ENCODE data around the gene RASGEF1C.
A peak's percentile ranks its signal among the peaks of the same experiment; 100 is the strongest.

RASGEF1C gene

DNA sequence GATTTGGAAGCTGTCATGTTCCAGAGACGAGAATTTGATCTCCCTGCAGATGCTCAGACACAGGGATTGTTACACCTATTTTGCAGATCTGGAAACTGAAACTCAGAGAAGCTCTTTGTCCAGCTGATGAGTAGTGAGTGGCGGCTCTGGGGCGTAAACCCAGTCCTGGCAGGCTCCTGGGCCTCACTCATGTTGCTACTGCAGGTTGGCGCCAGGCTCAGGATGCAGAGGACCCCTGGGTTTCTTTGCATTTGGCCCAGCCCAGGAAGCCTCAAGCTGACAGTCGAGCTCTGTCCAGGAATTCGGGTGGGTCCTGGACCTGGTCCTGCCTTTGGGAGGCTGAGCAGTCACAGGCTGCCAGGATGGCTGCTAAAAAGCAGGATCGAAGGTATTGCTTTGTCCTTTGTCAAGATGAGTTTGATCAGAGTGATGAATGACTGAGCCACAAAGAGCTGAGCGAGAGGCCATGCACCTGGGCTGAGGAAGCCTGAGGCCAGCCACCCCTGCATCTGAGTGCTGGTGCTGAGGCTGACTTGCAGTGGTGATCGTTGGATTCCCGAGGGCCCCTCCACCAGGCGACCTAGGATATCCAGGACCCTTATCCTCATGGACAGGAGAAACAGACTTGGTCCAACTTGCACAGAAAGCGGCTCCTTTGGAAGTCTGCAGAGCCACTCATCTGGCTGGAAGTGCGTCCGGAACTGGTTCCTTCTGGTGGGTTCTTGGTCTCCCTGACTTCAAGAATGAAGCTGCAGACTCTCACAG lies 129.1 kb downstream of the RASGEF1C start:
- DNase-seq, result no peak

DNA sequence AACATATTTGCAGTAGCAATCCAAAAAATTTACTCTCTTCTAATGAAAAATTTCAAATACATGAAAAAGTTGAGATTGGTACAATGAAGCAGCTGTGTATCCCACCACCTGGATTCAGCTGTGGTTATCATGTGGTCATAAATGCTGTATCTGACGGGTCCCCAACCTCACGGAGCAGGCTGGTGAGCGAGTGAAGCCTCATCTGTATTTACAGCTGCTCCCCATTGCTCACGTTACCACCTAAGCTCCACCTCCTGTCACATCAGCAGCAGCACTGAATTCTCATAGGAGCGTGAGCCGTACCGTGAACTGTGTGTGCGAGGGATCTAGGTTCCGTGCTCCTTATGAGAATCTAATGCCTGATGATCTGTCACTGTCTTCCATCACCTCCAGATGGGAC lies 130.7 kb downstream of the RASGEF1C start:
- DNase-seq, result no peak

DNA sequence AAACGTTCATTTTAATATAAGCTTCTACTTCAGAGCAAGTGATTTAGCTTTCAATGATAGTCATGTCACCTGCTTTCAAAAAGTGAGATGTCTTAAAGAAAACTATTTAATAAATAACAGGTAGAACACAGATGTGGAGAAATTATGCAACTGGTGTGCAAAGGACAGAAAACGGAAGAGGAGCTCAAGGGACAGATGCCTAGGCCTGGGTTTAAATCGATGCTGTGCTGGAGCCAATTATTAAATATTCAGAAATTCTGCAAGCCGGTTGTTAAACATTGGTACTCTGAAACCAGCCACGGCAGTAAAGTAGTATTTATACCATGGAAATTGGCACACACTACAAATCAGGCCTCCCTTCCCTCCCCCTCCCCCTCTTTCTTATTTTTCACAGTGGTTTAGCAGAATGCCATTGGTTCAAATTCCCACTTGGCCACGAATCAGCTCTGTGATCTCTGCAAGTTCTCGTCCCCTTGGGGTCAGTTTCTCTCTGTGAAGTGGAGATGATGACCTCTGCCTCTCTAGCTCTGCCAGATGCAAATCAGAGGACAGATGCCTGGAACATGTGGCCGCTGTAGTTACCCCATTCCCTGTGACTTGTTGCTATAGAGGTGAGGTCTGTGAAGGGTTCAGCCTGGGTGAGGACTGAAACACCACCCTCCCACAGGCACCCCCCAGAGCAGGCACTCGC lies 131.3 kb downstream of the RASGEF1C start:
- DNase-seq, result no peak

DNA sequence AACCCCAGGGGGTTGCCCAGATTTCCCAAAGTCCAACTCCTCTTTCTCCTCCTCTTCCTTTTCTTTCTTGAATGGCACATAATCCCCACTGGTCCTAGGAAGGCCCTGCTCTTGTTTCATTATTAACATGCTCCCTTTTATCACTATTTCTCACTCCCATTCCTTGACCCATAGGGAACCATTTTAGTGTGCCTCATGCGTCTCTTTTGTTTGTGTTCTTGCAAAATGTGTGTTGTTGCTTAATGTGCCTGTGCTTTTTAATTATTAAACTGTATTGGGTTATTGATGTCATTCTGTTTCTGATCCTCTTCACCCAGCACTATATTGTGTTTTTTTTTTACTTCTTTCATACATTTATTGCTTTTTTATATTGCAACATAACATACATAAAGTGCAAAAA lies 133.3 kb downstream of the RASGEF1C start:
- DNase-seq, result no peak

DNA sequence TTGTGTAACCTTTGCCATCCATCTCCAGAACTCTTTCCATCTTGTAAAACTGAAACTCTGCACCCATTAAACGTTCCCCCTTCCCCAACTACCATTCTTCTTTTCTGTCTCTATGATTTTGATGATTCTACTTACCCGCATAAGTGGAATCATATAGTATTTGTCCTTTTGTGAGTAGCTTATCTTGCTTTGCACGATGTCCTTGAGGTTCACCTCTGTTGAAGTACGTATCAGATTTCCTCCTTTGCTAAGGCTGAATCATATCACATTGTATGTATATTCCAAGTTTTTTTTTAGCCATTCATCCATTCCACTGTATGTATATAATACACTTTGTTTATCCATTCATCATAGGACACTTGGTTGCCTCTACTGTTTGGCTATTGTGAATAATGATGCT lies 134.5 kb downstream of the RASGEF1C start:
- DNase-seq, result no peak

DNA sequence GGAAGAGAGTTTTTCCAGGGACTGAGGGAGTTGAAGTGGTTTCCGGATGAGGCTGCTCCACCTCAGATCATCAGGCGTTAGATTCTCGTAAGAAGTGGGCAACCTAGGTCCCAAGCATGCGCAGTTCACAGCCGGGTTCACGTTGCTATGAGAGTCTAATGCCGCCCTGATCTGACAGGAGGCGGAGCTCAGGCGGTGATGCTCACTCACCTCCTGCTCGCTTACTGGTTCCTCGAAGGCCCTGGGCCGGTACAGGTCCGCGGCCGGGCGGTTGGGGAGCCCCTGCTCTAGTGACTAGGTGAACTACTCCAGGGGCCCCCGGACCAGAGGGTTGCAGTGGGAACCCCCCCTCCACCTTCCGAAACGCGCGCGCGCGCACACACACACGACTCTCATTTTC lies 136.5 kb downstream of the RASGEF1C start:
- no peak for DNase-seq

DNA sequence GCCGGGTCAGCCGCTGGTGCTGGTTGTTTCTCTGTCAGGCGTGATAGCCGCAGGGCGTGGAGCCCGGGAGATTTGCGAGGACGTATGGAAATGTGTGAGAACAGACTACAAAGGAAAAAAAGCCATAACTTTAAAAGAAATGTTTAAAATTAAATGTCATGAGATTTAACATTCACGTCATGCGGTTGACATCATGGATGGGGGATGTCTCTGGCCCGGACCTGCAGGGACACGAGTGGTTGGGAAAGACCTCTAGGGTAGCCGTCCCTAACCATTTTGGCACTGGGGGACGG lies 136.8 kb downstream of the RASGEF1C start:
- no peak for DNase-seq

DNA sequence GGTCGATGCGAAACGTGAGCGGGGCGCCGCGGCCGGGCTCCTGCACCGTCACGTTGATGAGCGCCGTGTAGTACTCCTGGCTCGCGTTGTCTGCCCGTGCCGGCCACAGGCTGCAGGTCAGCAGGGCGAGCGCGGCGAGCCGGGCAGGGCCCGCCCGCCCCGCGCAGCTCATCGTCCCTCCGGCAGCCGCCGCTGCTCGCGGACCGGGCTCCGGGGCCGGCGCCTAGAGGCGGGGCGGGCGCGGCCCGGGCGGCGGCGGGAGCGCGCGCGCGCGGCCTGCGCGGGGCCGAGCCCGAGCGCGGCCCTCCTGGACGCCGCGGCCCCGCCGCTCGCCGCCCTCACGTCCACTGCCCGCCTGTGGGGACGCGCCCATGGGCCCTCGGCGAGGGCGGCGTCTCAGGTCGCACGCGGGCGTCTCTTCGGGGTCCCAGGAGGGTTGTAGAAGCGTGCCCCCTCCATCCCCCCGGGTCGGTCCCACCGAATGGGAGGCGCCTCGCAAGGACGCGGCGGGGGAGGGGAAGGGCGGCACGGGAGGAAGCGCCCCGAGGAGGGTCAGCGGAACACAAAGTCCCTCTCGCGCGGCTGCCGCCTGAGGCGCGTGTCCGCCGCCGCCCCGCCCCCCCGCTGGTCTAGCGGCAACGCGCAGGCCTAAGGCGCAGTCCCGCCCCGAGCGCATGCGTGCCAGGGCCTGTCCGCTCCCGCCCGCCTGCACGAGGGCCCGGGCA lies 137.3 kb downstream of the RASGEF1C start, which contains the start of gene RNF130:
RNF130 (minus strand) TSS at position 229 of the 725 bp plus-strand sequence; CDS start at position 172, 57 bp downstream.
- DNase-seq, result peak; percentile 77

DNA sequence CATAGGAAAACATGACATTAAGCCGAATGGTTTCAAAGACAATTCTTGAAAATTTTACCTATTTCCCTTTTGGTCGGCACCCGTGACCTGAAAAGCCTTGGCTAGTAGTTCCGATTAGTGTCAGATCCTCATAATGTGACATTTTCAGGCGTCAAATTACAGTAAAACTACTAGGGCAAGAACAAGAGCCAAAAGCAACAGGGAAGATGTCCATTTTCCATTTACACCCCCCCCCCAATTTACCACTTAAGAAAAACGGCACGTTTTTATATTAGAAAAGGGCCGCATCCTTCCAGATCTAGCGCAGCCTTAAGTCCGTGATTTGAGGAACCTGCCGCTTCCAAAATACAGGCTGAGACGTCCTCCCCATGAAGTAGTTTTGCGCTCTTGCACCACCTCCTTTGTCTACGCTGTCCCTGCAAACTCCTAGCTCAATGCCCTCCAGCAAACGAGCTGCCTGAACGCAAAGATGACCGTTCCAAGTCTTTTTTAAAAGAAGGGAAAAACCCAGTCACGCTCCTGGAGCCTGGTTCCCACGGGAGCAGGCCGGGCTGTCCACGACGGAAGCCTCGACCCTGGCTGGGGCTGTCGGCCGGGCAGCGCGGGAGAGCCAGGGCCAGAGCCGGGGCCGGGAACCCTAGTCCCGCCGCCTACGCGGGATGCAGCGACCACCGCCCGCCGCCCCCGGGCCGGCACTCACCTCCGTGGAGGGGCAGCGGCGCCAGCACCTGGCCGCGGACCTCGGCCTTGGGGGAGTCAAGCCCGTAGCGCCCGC lies 138.1 kb downstream of the RASGEF1C start:
- peak; percentile 8 for DNase-seq

DNA sequence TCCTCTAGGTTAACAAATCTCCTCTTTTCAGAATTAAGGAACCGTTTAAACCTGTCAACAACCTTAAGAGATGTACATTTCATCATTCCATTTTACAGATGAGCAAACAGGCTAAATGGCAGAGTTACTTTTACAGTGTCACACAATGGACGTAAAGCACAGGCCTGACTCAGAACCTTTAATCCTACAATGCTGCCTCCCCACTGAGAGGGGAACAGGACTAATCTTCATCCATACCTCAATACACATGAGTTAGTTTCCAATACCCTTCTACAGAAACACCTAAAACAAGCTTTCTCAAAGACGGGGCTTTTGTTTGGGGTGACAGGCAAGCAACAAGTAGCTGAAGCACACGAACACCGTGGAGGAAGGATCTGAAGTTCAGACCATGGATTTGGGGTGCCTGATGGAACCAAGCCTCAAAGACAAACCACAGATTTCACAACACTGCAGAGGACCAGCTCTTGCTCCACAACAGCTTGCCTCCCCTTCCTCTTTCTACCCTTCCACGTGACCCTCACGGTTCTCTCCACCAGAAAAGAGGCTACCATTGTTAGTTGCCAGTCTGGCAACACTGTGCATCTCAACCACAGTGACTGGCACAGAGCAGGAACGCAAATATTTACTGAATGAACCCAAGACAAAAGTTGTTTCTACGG lies 139.3 kb downstream of the RASGEF1C start:
- no peak for DNase-seq

DNA sequence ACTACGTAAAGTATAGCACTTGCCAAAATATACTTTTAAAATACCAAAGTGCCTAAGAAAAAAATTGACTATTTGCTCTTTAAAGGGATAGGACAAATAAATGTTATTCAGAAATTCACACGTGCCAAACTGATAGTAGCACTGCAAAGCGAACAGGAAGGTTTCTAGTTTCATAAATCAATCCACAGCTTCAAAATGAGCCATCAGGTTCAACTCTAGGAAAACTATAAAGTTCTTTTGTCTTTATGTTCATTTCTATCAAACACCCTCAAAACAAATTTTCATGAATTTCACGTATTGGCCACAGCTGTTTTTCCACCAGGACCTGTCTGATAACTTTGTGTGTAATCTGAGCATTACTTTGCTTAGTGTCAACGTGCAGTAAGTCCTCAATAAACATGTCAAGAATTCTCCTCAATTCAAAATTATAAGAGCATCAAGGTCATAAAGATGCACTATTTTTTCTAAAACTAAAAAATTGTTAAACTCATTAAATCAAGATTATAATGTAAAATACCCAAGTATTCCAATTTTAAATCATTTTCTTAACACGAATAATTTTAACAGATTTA lies 140.4 kb downstream of the RASGEF1C start:
- DNase-seq, result no peak

DNA sequence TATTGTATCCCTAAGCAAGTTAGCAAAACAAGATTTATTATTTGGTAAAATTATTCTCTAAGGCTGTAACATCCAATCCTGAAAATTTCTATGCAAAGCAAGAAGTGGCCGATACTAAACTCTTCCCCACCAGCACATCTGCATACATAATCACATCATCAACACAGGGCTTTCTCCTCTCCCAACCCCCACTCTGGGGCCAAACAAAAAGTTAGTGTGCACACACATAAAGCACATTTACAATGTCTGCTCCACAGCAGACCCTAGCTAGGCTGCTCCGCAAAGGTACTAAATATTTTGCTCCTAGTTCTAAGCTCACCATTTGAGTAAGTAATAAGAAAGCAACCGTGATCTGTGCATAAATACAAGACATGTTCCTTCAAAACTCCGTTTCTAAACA lies 141.0 kb downstream of the RASGEF1C start:
- DNase-seq, result no peak

DNA sequence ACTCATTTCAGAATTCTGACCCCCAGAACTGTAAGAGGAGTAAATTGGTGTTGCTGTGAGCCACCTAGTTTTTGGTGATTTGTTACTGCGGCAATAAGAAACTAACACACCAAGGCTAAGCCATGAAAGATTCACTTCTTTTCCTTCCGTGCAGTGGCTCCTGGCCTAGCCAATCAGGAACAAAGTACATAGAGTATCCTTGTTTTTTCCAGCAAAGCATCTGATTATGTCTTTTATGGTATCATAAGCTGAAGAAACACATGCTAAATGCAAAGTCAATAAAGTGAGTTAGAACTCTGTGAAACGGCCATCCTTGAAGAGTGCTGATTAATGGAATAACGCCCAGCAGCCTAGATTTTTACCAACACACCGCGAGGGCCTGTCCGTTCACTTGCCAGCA lies 148.8 kb downstream of the RASGEF1C start:
- DNase-seq, result no peak

DNA sequence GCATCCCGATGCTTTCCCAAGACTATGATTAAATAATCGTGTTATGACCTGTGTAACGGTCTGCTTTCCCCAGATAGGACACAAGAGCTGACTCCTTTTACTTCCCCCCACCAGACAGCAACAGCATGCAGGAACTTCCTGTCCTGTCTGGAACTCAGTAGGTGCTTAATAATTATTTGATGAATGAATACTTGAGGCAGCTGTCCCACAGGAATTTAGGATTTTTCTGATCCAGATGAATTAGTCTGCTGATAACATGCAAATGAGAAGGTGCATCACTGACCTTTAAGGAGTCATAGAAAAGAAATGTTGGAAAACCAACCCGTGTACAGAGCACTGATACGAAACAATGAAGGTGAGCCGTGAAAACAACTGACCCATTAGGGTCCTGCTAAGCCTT lies 149.7 kb downstream of the RASGEF1C start:
- no peak for DNase-seq

DNA sequence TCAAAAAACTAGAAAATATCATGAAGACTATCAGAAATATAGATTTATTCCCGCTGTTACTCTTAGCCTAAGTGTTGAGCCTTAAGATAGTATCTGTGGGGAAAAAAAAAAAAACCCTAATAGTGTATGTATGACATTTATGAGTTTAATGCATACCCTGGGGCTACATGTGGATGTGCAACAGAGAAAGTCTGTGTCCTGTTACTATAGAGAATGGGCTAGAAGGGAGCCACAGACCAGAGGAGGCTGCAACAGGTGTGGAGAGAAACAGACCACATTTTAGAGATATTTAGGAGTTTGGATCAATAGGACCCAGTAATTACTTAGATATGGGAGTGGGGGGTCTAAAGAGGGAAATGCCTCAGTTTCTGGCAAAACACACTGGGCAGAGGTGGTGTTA lies 152.9 kb downstream of the RASGEF1C start:
- DNase-seq, result no peak

DNA sequence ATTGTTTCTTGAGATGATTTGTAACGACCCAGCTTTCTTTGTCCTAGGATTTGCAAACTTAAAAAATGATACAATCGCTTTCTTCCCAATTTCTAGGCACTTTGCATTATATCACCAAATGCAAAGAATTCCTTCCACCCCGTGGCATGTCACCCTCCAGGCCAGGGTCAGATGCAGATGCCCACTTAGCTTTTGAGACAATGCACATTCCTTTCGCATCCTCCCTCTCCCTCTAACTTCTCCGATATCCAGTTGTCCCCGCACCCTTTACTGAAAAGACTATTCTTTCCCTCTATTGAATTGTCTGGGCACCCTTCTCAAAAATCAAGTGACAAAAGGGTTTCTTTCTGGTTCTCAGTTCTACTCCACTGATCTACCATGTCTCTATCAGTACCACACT lies 154.8 kb downstream of the RASGEF1C start:
- DNase-seq, result no peak

DNA sequence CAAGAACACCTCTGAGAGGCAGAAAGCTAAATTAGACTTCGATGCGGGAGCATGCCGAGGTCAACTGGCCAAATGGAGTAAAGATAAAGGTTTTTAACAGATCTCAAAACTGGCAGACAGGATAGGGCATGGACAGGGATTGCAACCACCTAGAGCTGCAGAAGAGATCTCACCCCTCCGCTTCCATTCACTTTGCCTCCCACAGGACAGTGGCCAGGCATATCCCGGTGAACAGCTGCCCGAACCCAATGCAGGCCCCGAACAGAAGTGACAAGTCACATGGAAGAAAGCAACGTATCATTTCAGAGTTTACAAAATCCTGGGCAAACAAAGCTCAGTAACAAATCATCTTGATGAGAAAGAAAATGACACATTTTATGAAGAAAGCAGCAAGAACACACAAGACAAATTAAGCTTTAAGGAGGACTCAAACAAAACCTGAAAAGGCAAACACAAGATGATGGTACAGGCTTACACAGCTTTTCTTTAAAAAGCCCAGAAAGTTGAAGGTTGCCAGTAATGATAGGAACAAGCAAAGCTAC lies 155.9 kb downstream of the RASGEF1C start:
- DNase-seq, result no peak

DNA sequence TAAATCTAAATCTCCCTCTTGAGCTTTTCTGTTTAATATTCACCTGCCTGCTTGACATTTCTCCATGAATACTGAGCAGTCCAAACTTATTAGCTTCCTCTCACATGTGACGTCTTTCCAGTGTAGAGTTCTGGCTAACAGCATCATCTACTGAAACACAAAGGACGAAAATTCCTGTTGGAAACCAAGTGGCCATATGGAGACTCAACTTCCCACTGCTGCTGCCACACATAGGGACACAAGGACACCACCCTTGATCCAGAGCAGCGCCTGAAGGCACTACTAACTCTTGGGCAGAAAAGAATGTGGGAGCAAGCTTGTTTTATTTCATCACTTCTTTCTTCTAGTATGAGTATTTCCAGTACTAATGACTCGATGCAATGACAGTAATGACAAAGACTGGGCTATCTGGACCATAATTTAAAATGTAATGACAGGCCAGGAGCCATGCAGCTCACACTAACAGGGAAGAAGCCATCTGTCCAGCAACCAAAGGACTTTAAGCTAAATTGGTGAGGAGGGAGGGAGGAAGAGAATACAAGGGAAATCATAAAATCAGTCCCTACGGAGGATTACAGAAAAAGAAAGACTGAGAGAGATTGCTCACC lies 156.7 kb downstream of the RASGEF1C start:
- DNase-seq, result no peak

Data from NCI-H1105 treated with DMSO at 0.1 percent for 48 hours (cell line).